Spleen (tissue), 11 donors: ENCODE data around the gene FAF1. TPM values are rescaled to one million over a fixed set of nuclear protein-coding genes. Genes with fewer than 3 reads are reported as not detected.

Source experiments
- DNase-seq: peaks from one replicate; pipeline ENCODE4 v3.0.0-alpha.2; 2020
- H3K27ac ChIP-seq, 8 donors: fragments of 200-600 bp; sonication (generic) in 7 of 8; 1 replicate in 4 of 8; 2 replicates in 4 of 8; pipeline versions ENCODE4 v1.5.0 to v1.8.0; 2016 to 2021; ENCODE audit warnings: inconsistent platforms in 4 of 8, mild to moderate bottlenecking in 4 of 8, moderate library complexity in 1 of 8
- H3K27me3 ChIP-seq, 7 donors: fragments of 200-600 bp; sonication (generic) in 6 of 7; replicated peaks in 1 of 7; 1 replicate in 4 of 7; 2 replicates in 3 of 7; pipeline versions ENCODE4 v1.5.0 to v1.8.0; 2016 to 2021; ENCODE audit warnings: inconsistent platforms in 3 of 7, mild to moderate bottlenecking in 1 of 7
- H3K36me3 ChIP-seq, 6 donors: fragments of 200-600 bp; sonication (generic) in 5 of 6; 1 replicate in 4 of 6; 2 replicates in 2 of 6; pipeline versions ENCODE4 v1.5.0 to v1.8.0; 2016 to 2021; ENCODE audit warnings: inconsistent platforms in 2 of 6
- H3K4me1 ChIP-seq, 6 donors: fragments of 200-600 bp; sonication (generic) in 5 of 6; 1 replicate in 3 of 6; 2 replicates in 3 of 6; pipeline versions ENCODE4 v1.5.0 to v1.8.0; 2016 to 2021; ENCODE audit warnings: inconsistent platforms in 3 of 6
- H3K4me3 ChIP-seq, 8 donors: fragments of 200-600 bp; sonication (generic) in 7 of 8; 1 replicate in 4 of 8; 2 replicates in 4 of 8; pipeline versions ENCODE4 v1.5.0 to v1.8.0; 2016 to 2021; ENCODE audit warnings: inconsistent platforms in 4 of 8, mild to moderate bottlenecking in 4 of 8, moderate library complexity in 2 of 8
- H3K9me3 ChIP-seq, 8 donors: fragments of 200-600 bp; sonication (generic) in 7 of 8; 1 replicate in 4 of 8; 2 replicates in 4 of 8; pipeline versions ENCODE4 v1.5.0 to v1.8.0; 2016 to 2021; ENCODE audit warnings: inconsistent platforms in 4 of 8
- CTCF ChIP-seq, 11 experiments: fragments of 200-600 bp in 7 of 11; fragments of 450-650 bp in 4 of 11; sonication (generic) in 4 of 11; IDR thresholded peaks in 8 of 11; conservative IDR thresholded peaks in 3 of 11; 1 replicate in 7 of 11; 2 replicates in 4 of 11; pipeline versions ENCODE4 v1.4.0 to v1.8.0; 2016 to 2021; ENCODE audit warnings: antibody characterized with exemption in 11 of 11, inconsistent platforms in 4 of 11, mild to moderate bottlenecking in 1 of 11
- POLR2A ChIP-seq, 3 donors: fragments of 450-650 bp; IDR thresholded peaks; one replicate each; pipeline ENCODE4 v1.5.1; 2017; ENCODE audit warnings: antibody characterized with exemption in 3 of 3, mild to moderate bottlenecking in 1 of 3
- POLR2AphosphoS5 ChIP-seq, 3 donors: sonication (generic); formaldehyde crosslinking; IDR thresholded peaks; one replicate each; pipeline ENCODE4 v1.5.1; 2017; ENCODE audit warnings: antibody characterized with exemption in 3 of 3
- WGBS, 5 donors: extraction: QIAGEN DNeasy Blood & Tissue Kit in 3 of 5; methylation state at CpG; one replicate each; pipeline versions ENCODE4 v1.1.5 to v1.1.7; 2013 to 2018; 5-methylcytosine and 5-hydroxymethylcytosine counted together
- intact Hi-C: fragments of 100-400 bp; cut with DNase I; formaldehyde crosslinking; loops from one replicate; pipeline ENCODE4 v1.15.0; 2023; ENCODE audit warnings: low total_unique reads
- polyA plus RNA-seq, 3 donors: library from polyadenylated mRNA; stranded (reverse); fragments of 200-250 nt; gene quantifications; one replicate each; pipeline ENCODE4 v1.2.1, GENCODE V29; 2013
- total RNA-seq, 7 donors: library from RNA; depleted of rRNA in 3 of 7; stranded (reverse); fragments of >200 nt in 3 of 7; fragmentation: NEBNext Ultra II Directional in 4 of 7; extraction: Animal tissue kit (Norgen Biotek cat#: 25700) in 4 of 7; gene quantifications; one replicate each; pipeline versions ENCODE4 v1.1.0 to v1.2.1, GENCODE V29; 2016 to 2021
- donor health status: healthy with polysubstance abuse.
- donor health status: DM: no; HTN: no; CAD: no; lungs with moderate emphysema.
- donor health status: DM: no; HTN: no; CAD: no.
- donor health status: Bipolar disorder and iron deficiency.
- donor health status: healthy.
- donor health status: DM: no; HTN: no; CAD: no.
- donor health status: DM: yes; HTN: yes; CAD: no.

Gene FAF1
- total and polyA plus RNA-seq, 10 donors = 16.7 to 58.7 (median 40.0) TPM

- intact Hi-C loops = no loop called here
- no peak for DNase-seq
- no peaks in the 10 kb centered on the region for H3K4me1 ChIP-seq
- H3K27ac ChIP-seq = no peak overlapping the region
- no peaks in the 10 kb centered on the region for H3K27me3 ChIP-seq
- no peaks in the 10 kb centered on the region for H3K36me3 ChIP-seq
- no peak overlapping the region for H3K4me3 ChIP-seq
- TF ChIP-seq CTCF (IDR thresholded peaks at IDR 0.05 in 8 of 11, conservative IDR thresholded peaks at IDR 0.05 in 3 of 11) (no peak), POLR2AphosphoS5 (IDR thresholded peaks at IDR 0.05) (no peak), POLR2A (IDR thresholded peaks at IDR 0.05) (no peak)
- peaks cover 0 to 15% (median 12%) of the 10 kb centered on the region in 8 donors for H3K9me3 ChIP-seq
Measured at GRCh38 chr1:50847303-50847702, 112.8 kb downstream of the FAF1 start.

GRCh38 chr1:50846224-50846839 is 113.7 kb downstream of the FAF1 start:
- Histone ChIP-seq H3K36me3 (no peaks in the 10 kb centered on the region), H3K9me3 (peaks cover 0 to 15% (median 12%) of the 10 kb centered on the region in 8 donors), H3K27me3 (no peaks in the 10 kb centered on the region), H3K4me1 (peaks cover 0 to 5% (median 1%) of the 10 kb centered on the region in 6 donors), H3K27ac (no peak overlapping the region), H3K4me3 (no peak overlapping the region)
- no peak for DNase-seq
- TF ChIP-seq POLR2A (IDR thresholded peaks at IDR 0.05) (no peak), POLR2AphosphoS5 (IDR thresholded peaks at IDR 0.05) (peak in 1 of 3 donors; percentile 36), CTCF (IDR thresholded peaks at IDR 0.05 in 8 of 11, conservative IDR thresholded peaks at IDR 0.05 in 3 of 11) (no peak)
- intact Hi-C loops = no loop called here
- WGBS, 5 donors = 91 to 96% (median 93%) methylated on average over 20 of the region's 20 CpGs

GRCh38 chr1:50841791-50842387 is 118.2 kb downstream of the FAF1 start:
- peaks cover 0 to 6% (median 1%) of the 10 kb centered on the region in 6 donors for H3K4me1 ChIP-seq
- DNase-seq = no peak
- H3K9me3 ChIP-seq = no peaks in the 10 kb centered on the region
- H3K36me3 ChIP-seq = no peaks in the 10 kb centered on the region
- H3K27ac ChIP-seq = peak overlapping the region in 1 of 8 donors; percentile 9
- intact Hi-C loops = no loop called here
- TF ChIP-seq POLR2A (IDR thresholded peaks at IDR 0.05) (no peak), CTCF (IDR thresholded peaks at IDR 0.05 in 8 of 11, conservative IDR thresholded peaks at IDR 0.05 in 3 of 11) (no peak), POLR2AphosphoS5 (IDR thresholded peaks at IDR 0.05) (no peak)
- no peak overlapping the region for H3K4me3 ChIP-seq
- no peaks in the 10 kb centered on the region for H3K27me3 ChIP-seq

- Histone ChIP-seq H3K27ac (no peak overlapping the region), H3K36me3 (peaks cover 0 to 7% (median 0%) of the 10 kb centered on the region in 6 donors), H3K27me3 (no peaks in the 10 kb centered on the region), H3K9me3 (peaks cover 0 to 6% (median 0%) of the 10 kb centered on the region in 8 donors), H3K4me1 (no peaks in the 10 kb centered on the region), H3K4me3 (no peak overlapping the region)
- no peak for DNase-seq
- TF ChIP-seq CTCF (IDR thresholded peaks at IDR 0.05 in 8 of 11, conservative IDR thresholded peaks at IDR 0.05 in 3 of 11) (no peak), POLR2AphosphoS5 (IDR thresholded peaks at IDR 0.05) (no peak), POLR2A (IDR thresholded peaks at IDR 0.05) (no peak)
- intact Hi-C loops = no loop called here
Measured at GRCh38 chr1:50836117-50836516, 124.0 kb downstream of the FAF1 start.
